HK-2 (cell line): Measurements from ENCODE around the gene PZP.

Experiments used
- DNase-seq: peaks from one replicate; pipeline ENCODE4 v3.0.0-alpha.2; 2018; ENCODE audit not compliant: unreplicated experiment

The PZP gene

GRCh38 chr12:9103050-9103849 is 104.9 kb downstream of the PZP start:
- no peak for DNase-seq

GRCh38 chr12:9101018-9101687 is 107.0 kb downstream of the PZP start:
- no peak for DNase-seq

- no peak for DNase-seq
Observed at GRCh38 chr12:9099552-9100190, 108.5 kb downstream of the PZP start.
